SK-N-SH treated with all-trans-retinoic acid at 6 μM for 48 hours (cell line): ENCODE data around the gene FAM124B.

Experiments used
- ATAC-seq: fragments of 200-7000 bp; cut with Tn5 transposase; 3 replicates; pipeline ENCODE4 v1.9.1; 2020; ENCODE audit warnings: mild to moderate bottlenecking, moderate library complexity
- ARNTL ChIP-seq: fragments of 450-650 bp; formaldehyde crosslinking; IDR thresholded peaks from 2 replicates; pipeline ENCODE4 v1.5.0; 2020; ENCODE audit warnings: low read depth, mild to moderate bottlenecking, moderate library complexity, borderline replicate concordance
- BACH2 ChIP-seq: fragments of 250-450 bp; sonication (Bioruptor Pico); IDR thresholded peaks from 2 replicates; pipeline ENCODE4 v1.9.0; 2021; ENCODE audit warnings: mild to moderate bottlenecking, borderline replicate concordance
- CREB5 ChIP-seq: fragments of 250-450 bp; sonication (Bioruptor Pico); IDR thresholded peaks from 2 replicates; pipeline ENCODE4 v1.5.1; 2020; ENCODE audit warnings: low read depth, mild to moderate bottlenecking, moderate library complexity
- CSDC2 ChIP-seq: fragments of 250-450 bp; sonication (Bioruptor Pico); IDR thresholded peaks from 2 replicates; pipeline ENCODE4 v1.5.0; 2020; ENCODE audit warnings: mild to moderate bottlenecking, moderate library complexity
- CSRNP3 ChIP-seq: fragments of 250-450 bp; sonication (Bioruptor Pico); IDR thresholded peaks from 2 replicates; pipeline ENCODE4 v1.5.1; 2021; ENCODE audit warnings: mild to moderate bottlenecking, moderate library complexity
- ESRRG ChIP-seq: fragments of 250-450 bp; sonication (Bioruptor Pico); IDR thresholded peaks from 2 replicates; pipeline ENCODE4 v1.6.1; 2021; ENCODE audit warnings: mild to moderate bottlenecking
- GLIS3 ChIP-seq: fragments of 250-450 bp; sonication (Bioruptor Pico); IDR thresholded peaks from 2 replicates; pipeline ENCODE4 v1.5.0; 2020; ENCODE audit warnings: mild to moderate bottlenecking, moderate library complexity
- ISL1 ChIP-seq: fragments of 250-450 bp; sonication (Bioruptor Pico); IDR thresholded peaks from 2 replicates; pipeline ENCODE4 v2.1.2; 2022; ENCODE audit warnings: mild to moderate bottlenecking, moderate library complexity
- OSR1 ChIP-seq: fragments of 250-450 bp; sonication (Bioruptor Pico); IDR thresholded peaks from 2 replicates; pipeline ENCODE4 v1.8.0; 2022; ENCODE audit warnings: moderate library complexity, mild to moderate bottlenecking, inconsistent platforms
- PATZ1 ChIP-seq: fragments of 250-450 bp; sonication (Bioruptor Pico); IDR thresholded peaks from 2 replicates; pipeline ENCODE4 v1.8.0; 2020; ENCODE audit warnings: mild to moderate bottlenecking, moderate library complexity, borderline replicate concordance
- POU6F1 ChIP-seq: fragments of 250-450 bp; sonication (Bioruptor Pico); IDR thresholded peaks from 2 replicates; pipeline ENCODE4 v1.8.0; 2021; ENCODE audit warnings: low read depth, mild to moderate bottlenecking, moderate library complexity, borderline replicate concordance
- PPARA ChIP-seq: fragments of 250-450 bp; sonication (Bioruptor Pico); IDR thresholded peaks from 2 replicates; pipeline ENCODE4 v1.5.0; 2020; ENCODE audit warnings: mild to moderate bottlenecking, borderline replicate concordance
- RARB ChIP-seq: fragments of 250-450 bp; sonication (Bioruptor Pico); IDR thresholded peaks from 2 replicates; pipeline ENCODE4 v1.8.0; 2021; ENCODE audit warnings: mild to moderate bottlenecking, moderate library complexity
- SNAI2 ChIP-seq: fragments of 250-450 bp; sonication (Bioruptor Pico); IDR thresholded peaks from 2 replicates; pipeline ENCODE4 v1.5.0; 2020; ENCODE audit warnings: mild to moderate bottlenecking, moderate library complexity
- TOX ChIP-seq: fragments of 250-450 bp; sonication (Bioruptor Pico); IDR thresholded peaks from 2 replicates; pipeline ENCODE4 v1.8.0; 2021; ENCODE audit warnings: mild to moderate bottlenecking, moderate library complexity, borderline replicate concordance
- TSHZ2 ChIP-seq: fragments of 250-450 bp; sonication (Bioruptor Pico); IDR thresholded peaks from 2 replicates; pipeline ENCODE4 v1.5.0; 2020; ENCODE audit warnings: mild to moderate bottlenecking, moderate library complexity
- ZC3H10 ChIP-seq: fragments of 250-450 bp; sonication (Bioruptor Pico); IDR thresholded peaks from 2 replicates; pipeline ENCODE4 v1.5.1; 2021; ENCODE audit warnings: mild to moderate bottlenecking, moderate library complexity
- ZFP3 ChIP-seq: fragments of 250-450 bp; sonication (Bioruptor Pico); IDR thresholded peaks from 2 replicates; pipeline ENCODE4 v1.5.0; 2020; ENCODE audit warnings: mild to moderate bottlenecking, moderate library complexity
- ZFP30 ChIP-seq: fragments of 450-650 bp; formaldehyde crosslinking; IDR thresholded peaks from 2 replicates; pipeline ENCODE4 v1.5.0; 2022; ENCODE audit warnings: mild to moderate bottlenecking, moderate library complexity
- ZNF565 ChIP-seq: fragments of 450-650 bp; formaldehyde crosslinking; conservative IDR thresholded peaks from 2 replicates; pipeline ENCODE4 v1.5.0; 2020; ENCODE audit warnings: low read depth, mild to moderate bottlenecking, moderate library complexity
- ZNF70 ChIP-seq: fragments of 450-650 bp; formaldehyde crosslinking; IDR thresholded peaks from 2 replicates; pipeline ENCODE4 v1.5.0; 2020; ENCODE audit warnings: mild to moderate bottlenecking, moderate library complexity
- ZNF8 ChIP-seq: fragments of 450-650 bp; formaldehyde crosslinking; IDR thresholded peaks from 2 replicates; pipeline ENCODE4 v1.5.0; 2020; ENCODE audit warnings: mild to moderate bottlenecking, moderate library complexity

Gene FAM124B

GRCh38 chr2:224432003-224432579 is 30.2 kb upstream of the FAM124B start:
- ATAC-seq: no peak
- TF ChIP-seq CSDC2 (CRISPR knock-in tag): no peak
- no peak for TF ChIP-seq OSR1 (CRISPR knock-in tag)
- no peak for TF ChIP-seq CSRNP3 (CRISPR knock-in tag)
- TF ChIP-seq GLIS3 (CRISPR knock-in tag): no peak

- ATAC-seq: no peak
- TF ChIP-seq ZC3H10 (CRISPR knock-in tag): no peak
Observed at GRCh38 chr2:224429441-224429810, 27.5 kb upstream of the FAM124B start.

GRCh38 chr2:224428787-224429440 is 27.0 kb upstream of the FAM124B start:
- no peak for TF ChIP-seq ZC3H10 (CRISPR knock-in tag)
- TF ChIP-seq ARNTL (CRISPR knock-in tag): no peak
- no peak for TF ChIP-seq ZNF70
- TF ChIP-seq TSHZ2 (CRISPR knock-in tag): no peak
- TF ChIP-seq CSDC2 (CRISPR knock-in tag): no peak
- no peak for TF ChIP-seq CREB5 (CRISPR knock-in tag)
- TF ChIP-seq ZNF8 (CRISPR knock-in tag): no peak
- TF ChIP-seq ESRRG (CRISPR knock-in tag): no peak
- no peak for TF ChIP-seq ZFP3
- TF ChIP-seq PPARA: no peak
- no peak for TF ChIP-seq GLIS3 (CRISPR knock-in tag)
- no peak for TF ChIP-seq BACH2 (CRISPR knock-in tag)
- TF ChIP-seq POU6F1 (CRISPR knock-in tag): no peak
- TF ChIP-seq ZNF565 (CRISPR knock-in tag): no peak
- no peak for TF ChIP-seq TOX (CRISPR knock-in tag)
- TF ChIP-seq SNAI2 (CRISPR knock-in tag): no peak
- TF ChIP-seq RARB (CRISPR knock-in tag): no peak
- no peak for ATAC-seq

GRCh38 chr2:224427471-224427870 is 25.6 kb upstream of the FAM124B start:
- no peak for ATAC-seq
- TF ChIP-seq CREB5 (CRISPR knock-in tag) (no peak), OSR1 (CRISPR knock-in tag) (no peak), ZNF70 (no peak), RARB (CRISPR knock-in tag) (no peak), ZFP3 (no peak), PPARA (no peak), CSDC2 (CRISPR knock-in tag) (no peak), PATZ1 (no peak), POU6F1 (CRISPR knock-in tag) (no peak), ISL1 (no peak), ZNF8 (CRISPR knock-in tag) (no peak), ZFP30 (CRISPR knock-in tag) (no peak)
